ENCODE measurements around the gene CASK.
A peak's percentile ranks its signal among the peaks of the same experiment; 100 is the strongest.

Gene CASK

DNA sequence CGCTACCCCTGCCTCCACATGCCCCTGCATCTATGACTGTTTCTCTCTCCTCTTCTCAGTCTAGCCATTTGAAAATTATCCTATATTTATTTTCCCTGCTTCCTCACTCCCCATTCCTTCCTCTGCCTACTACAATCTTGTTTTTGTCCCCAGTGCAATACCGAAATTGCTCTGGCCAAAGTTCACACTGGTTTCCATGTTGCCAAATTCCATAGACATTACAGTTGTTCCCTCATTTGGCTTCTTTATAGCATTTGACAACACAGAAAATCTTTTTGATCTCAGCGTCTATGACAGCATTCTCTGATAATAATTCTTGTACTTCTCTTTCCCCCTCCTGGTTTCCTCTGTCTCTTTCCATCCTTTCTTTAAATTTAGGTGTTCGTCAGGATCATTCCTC lies 100.0 kb downstream of the CASK start:
- DNase-seq (ENCODE audit: low spot score in 2 of 2) (no peak), ATAC-seq (no peak)
- Mint-ChIP-seq H3K4me1 (peaks cover 24% of the 10 kb centered on the region), H3K27ac (no peak overlapping the region), H3K9me3 (peaks cover 3% of the 10 kb centered on the region), H3K36me3 (peaks cover 6% of the 10 kb centered on the region), H3K4me3 (no peak overlapping the region)

DNA sequence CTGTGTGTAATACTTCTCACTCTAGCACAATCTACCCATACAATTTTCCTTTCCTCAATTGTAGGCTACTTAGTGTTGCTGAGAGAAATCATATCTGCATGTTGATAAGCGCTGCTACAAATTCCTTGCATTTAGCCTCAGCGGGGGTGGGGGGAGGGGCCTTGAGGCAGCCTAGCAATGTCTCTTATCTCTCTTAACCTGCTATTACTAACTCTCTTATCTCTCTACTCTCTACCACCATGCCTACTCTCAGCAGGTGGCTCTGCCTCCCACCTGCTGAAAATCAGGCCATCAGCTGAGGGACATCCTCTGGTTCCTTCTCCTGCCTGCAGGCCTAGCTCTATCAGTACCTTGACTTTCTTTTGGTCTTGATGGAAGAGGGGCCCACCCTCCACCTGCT lies 100.5 kb downstream of the CASK start:
- ATAC-seq (no peak), DNase-seq (ENCODE audit: low spot score in 2 of 2) (no peak)
- peaks cover 3% of the 10 kb centered on the region for H3K9me3 Mint-ChIP-seq
- peaks cover 6% of the 10 kb centered on the region for H3K36me3 Mint-ChIP-seq
- no peak overlapping the region for H3K27ac Mint-ChIP-seq
- H3K4me3 Mint-ChIP-seq: no peak overlapping the region
- peaks cover 24% of the 10 kb centered on the region for H3K4me1 Mint-ChIP-seq

DNA sequence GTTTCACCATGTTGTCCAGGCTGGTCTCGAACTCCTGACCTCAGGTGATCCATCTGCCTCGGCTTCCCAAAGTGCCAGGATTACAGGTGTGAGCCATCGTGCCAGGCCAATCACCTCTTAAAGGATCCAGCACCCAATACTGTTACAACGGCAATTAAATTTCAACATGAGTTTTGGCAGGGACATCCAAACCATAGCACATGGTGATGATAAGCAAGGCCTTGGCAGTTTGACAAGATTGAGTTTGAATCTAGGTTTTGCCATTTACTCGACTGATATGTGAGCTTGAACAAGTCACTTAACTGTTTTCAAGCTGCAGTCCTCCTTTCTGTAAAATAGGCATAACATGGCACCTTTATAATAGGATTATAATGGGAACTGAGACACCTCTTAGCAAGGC lies 115.3 kb downstream of the CASK start:
- Mint-ChIP-seq H3K4me3 (no peak overlapping the region), H3K9me3 (no peaks in the 10 kb centered on the region), H3K4me1 (peaks cover 10% of the 10 kb centered on the region), H3K27ac (no peak overlapping the region), H3K36me3 (peaks cover under 1% of the 10 kb centered on the region)
- no peak for DNase-seq (ENCODE audit: low spot score in 2 of 2)
- no peak for ATAC-seq

- DNase-seq (ENCODE audit: low spot score in 2 of 2): no peak
- Mint-ChIP-seq H3K4me1 (peaks cover 19% of the 10 kb centered on the region), H3K36me3 (peaks cover 6% of the 10 kb centered on the region), H3K4me3 (no peak overlapping the region), H3K9me3 (no peaks in the 10 kb centered on the region), H3K27ac (no peak overlapping the region)
- no peak for ATAC-seq
These were observed 120.4 kb downstream of the CASK start for GRCh38 chrX:41802958-41803357.

GRCh38 chrX:41799661-41800060 lies 123.7 kb downstream of the CASK start:
- Mint-ChIP-seq H3K4me3 (no peak overlapping the region), H3K9me3 (no peaks in the 10 kb centered on the region), H3K4me1 (peaks cover 29% of the 10 kb centered on the region), H3K27ac (no peak overlapping the region), H3K36me3 (peaks cover 11% of the 10 kb centered on the region)
- ATAC-seq (no peak), DNase-seq (ENCODE audit: low spot score in 2 of 2) (no peak)

GRCh38 chrX:41796577-41796976 lies 126.8 kb downstream of the CASK start:
- Mint-ChIP-seq H3K4me1 (peaks cover 29% of the 10 kb centered on the region), H3K4me3 (no peak overlapping the region), H3K36me3 (peaks cover 5% of the 10 kb centered on the region), H3K27ac (peak overlapping the region; percentile 74), H3K9me3 (no peaks in the 10 kb centered on the region)
- ATAC-seq (peak; percentile 64), DNase-seq (ENCODE audit: low spot score in 2 of 2) (no peak)

GRCh38 chrX:41796046-41796445 lies 127.3 kb downstream of the CASK start:
- H3K9me3 Mint-ChIP-seq: no peaks in the 10 kb centered on the region
- no peak overlapping the region for H3K4me3 Mint-ChIP-seq
- ATAC-seq (peak; percentile 47), DNase-seq (ENCODE audit: low spot score in 2 of 2) (no peak)
- peaks cover 5% of the 10 kb centered on the region for H3K36me3 Mint-ChIP-seq
- peaks cover 29% of the 10 kb centered on the region for H3K4me1 Mint-ChIP-seq
- peak overlapping the region; percentile 37 for H3K27ac Mint-ChIP-seq

DNA sequence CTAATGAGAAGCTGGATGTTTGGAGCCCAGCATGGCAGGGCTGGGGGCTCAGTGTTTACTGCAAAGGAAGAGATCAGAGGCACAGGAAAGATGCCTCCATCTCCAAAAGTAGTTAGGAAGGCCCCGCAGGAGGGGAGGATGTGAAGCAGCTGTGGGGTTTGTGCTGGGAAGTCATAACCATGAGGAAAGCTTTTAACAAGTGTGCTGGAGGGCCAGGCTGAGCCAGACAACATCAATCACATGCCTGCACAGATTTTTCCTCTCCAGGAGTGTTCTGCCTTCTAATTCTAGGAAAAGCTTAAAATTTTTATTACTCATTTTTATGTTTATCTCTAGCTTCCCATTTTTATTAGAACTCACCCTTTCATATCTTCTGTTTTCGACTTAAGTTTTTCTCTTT lies 134.0 kb downstream of the CASK start:
- Mint-ChIP-seq H3K4me3 (no peak overlapping the region), H3K36me3 (peaks cover 15% of the 10 kb centered on the region), H3K4me1 (peaks cover 18% of the 10 kb centered on the region), H3K27ac (no peak overlapping the region), H3K9me3 (no peaks in the 10 kb centered on the region)
- ATAC-seq (no peak), DNase-seq (ENCODE audit: low spot score in 2 of 2) (no peak)

- Mint-ChIP-seq H3K9me3 (no peaks in the 10 kb centered on the region), H3K27ac (no peak overlapping the region), H3K4me1 (peaks cover 18% of the 10 kb centered on the region), H3K36me3 (peaks cover 22% of the 10 kb centered on the region), H3K4me3 (no peak overlapping the region)
- peak; percentile 74 for ATAC-seq
- no peak for DNase-seq (ENCODE audit: low spot score in 2 of 2)
These were observed 137.7 kb downstream of the CASK start for GRCh38 chrX:41785685-41786084.

- no peak for DNase-seq (ENCODE audit: low spot score in 2 of 2)
- H3K36me3 Mint-ChIP-seq: peaks cover 17% of the 10 kb centered on the region
- H3K4me1 Mint-ChIP-seq: peaks cover 10% of the 10 kb centered on the region
- H3K27ac Mint-ChIP-seq: no peak overlapping the region
- H3K4me3 Mint-ChIP-seq: no peak overlapping the region
- peak; percentile 36 for ATAC-seq
- no peaks in the 10 kb centered on the region for H3K9me3 Mint-ChIP-seq
These were observed 141.9 kb downstream of the CASK start for GRCh38 chrX:41781500-41781899.

- Mint-ChIP-seq H3K27ac (no peak overlapping the region), H3K9me3 (no peaks in the 10 kb centered on the region), H3K36me3 (peaks cover 7% of the 10 kb centered on the region), H3K4me3 (no peak overlapping the region), H3K4me1 (peaks cover 5% of the 10 kb centered on the region)
- no peak for DNase-seq (ENCODE audit: low spot score in 2 of 2)
- no peak for ATAC-seq
These were observed 143.4 kb downstream of the CASK start for GRCh38 chrX:41779941-41780340.

DNA sequence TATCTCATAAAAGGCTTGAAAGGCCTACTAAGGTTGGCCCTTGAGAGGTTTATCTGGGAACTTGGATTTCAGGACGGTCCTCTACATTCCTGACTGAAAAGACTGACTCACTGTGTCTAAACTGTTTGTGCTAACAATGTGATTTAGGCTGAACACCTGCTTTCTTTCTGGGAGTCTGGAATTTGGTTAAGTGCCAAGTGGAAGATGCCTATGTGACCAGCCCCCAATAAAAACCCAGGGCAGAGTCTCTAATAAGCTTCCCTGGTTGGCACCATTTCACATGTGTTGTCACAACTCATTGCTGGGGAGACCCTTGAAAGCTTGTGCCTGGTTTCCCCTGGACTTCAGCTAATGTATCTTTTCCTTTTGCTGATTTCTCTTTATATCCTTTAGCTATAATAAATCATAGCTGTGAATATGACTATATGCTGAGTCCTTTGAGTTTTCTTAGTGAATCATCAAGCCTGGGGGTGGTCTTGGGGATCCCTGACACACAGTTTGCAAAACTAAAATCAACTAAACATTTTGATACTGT lies 144.3 kb downstream of the CASK start:
- Mint-ChIP-seq H3K4me1 (peaks cover 5% of the 10 kb centered on the region), H3K27ac (no peak overlapping the region), H3K9me3 (no peaks in the 10 kb centered on the region), H3K4me3 (no peak overlapping the region), H3K36me3 (peaks cover 7% of the 10 kb centered on the region)
- ATAC-seq (peak; percentile 51), DNase-seq (ENCODE audit: low spot score in 2 of 2) (no peak)

- DNase-seq (ENCODE audit: low spot score in 2 of 2) (no peak), ATAC-seq (no peak)
- H3K4me1 Mint-ChIP-seq: peaks cover 24% of the 10 kb centered on the region
- H3K36me3 Mint-ChIP-seq: no peaks in the 10 kb centered on the region
- no peak overlapping the region for H3K4me3 Mint-ChIP-seq
- no peaks in the 10 kb centered on the region for H3K9me3 Mint-ChIP-seq
- no peak overlapping the region for H3K27ac Mint-ChIP-seq
These were observed 161.7 kb downstream of the CASK start for GRCh38 chrX:41761702-41762101.

- peaks cover 24% of the 10 kb centered on the region for H3K4me1 Mint-ChIP-seq
These were observed 162.2 kb downstream of the CASK start for GRCh38 chrX:41761169-41761568.

GRCh38 chrX:41759817-41760216 lies 163.5 kb downstream of the CASK start:
- Mint-ChIP-seq H3K27ac (no peak overlapping the region), H3K4me3 (no peak overlapping the region), H3K9me3 (no peaks in the 10 kb centered on the region), H3K36me3 (no peaks in the 10 kb centered on the region), H3K4me1 (peaks cover 24% of the 10 kb centered on the region)
- ATAC-seq (no peak), DNase-seq (ENCODE audit: low spot score in 2 of 2) (no peak)

More at GRCh38 chrX:41761169-41761568, 162.2 kb downstream of the CASK start:
- DNase-seq (ENCODE audit: low spot score in 2 of 2): no peak
- no peaks in the 10 kb centered on the region for H3K36me3 Mint-ChIP-seq
- no peak overlapping the region for H3K4me3 Mint-ChIP-seq
- no peak for ATAC-seq
- H3K27ac Mint-ChIP-seq: no peak overlapping the region
- no peaks in the 10 kb centered on the region for H3K9me3 Mint-ChIP-seq

- peaks cover 12% of the 10 kb centered on the region for H3K4me1 Mint-ChIP-seq
- no peaks in the 10 kb centered on the region for H3K36me3 Mint-ChIP-seq
- H3K27ac Mint-ChIP-seq: no peak overlapping the region
- ATAC-seq (no peak), DNase-seq (ENCODE audit: low spot score in 2 of 2) (no peak)
- H3K4me3 Mint-ChIP-seq: no peak overlapping the region
- no peaks in the 10 kb centered on the region for H3K9me3 Mint-ChIP-seq
These were observed 165.0 kb downstream of the CASK start for GRCh38 chrX:41758401-41758800.

- no peak overlapping the region for H3K4me3 Mint-ChIP-seq
- no peaks in the 10 kb centered on the region for H3K9me3 Mint-ChIP-seq
- H3K4me1 Mint-ChIP-seq: no peaks in the 10 kb centered on the region
- no peak overlapping the region for H3K27ac Mint-ChIP-seq
- H3K36me3 Mint-ChIP-seq: peaks cover 5% of the 10 kb centered on the region
- ATAC-seq (no peak), DNase-seq (ENCODE audit: low spot score in 2 of 2) (no peak)
These were observed 172.6 kb downstream of the CASK start for GRCh38 chrX:41750716-41751115.
